IMR-90 (cell line): ENCODE measurements around the gene LYPD4. TPM values are rescaled to one million over a fixed set of nuclear protein-coding genes. Genes with fewer than 3 reads are reported as not detected.

Source experiments
- ATAC-seq: fragments of 200-7000 bp; cut with Tn5 transposase; 2 replicates; pipeline ENCODE4 v1.9.1; 2020; ENCODE audit warnings: low read depth, mild to moderate bottlenecking, moderate library complexity
- BruUV-seq: library from RNA; stranded (reverse); fragments of 400-500 nt; replicated peaks from 2 replicates; lab custom pipeline; 2021; lab: Mats Ljungman, UMichigan
- CTCF ChIA-PET: fragments of 300-600 bp; formaldehyde crosslinking; extraction: SDS; loops from one replicate; lab custom pipeline; 2021; ENCODE audit warnings: antibody characterized with exemption; lab: Yijun Ruan, JAX
- POLR2A ChIA-PET: fragments of 300-600 bp; sonication (Branson Sonifier 250); formaldehyde crosslinking; loops from one replicate; lab custom pipeline; 2022; ENCODE audit warnings: antibody characterized with exemption; ENCODE audit not compliant: unreplicated experiment; lab: Charles Lee
- DNase-seq: peaks from one replicate; pipeline ENCODE4 v3.0.0; 2013
- H2AFZ ChIP-seq: replicated peaks from 2 replicates; pipeline ENCODE3; 2013; ENCODE audit warnings: low read length, mild to moderate bottlenecking; ENCODE audit not compliant: poor library complexity
- H2AK5ac ChIP-seq: 2 replicates; pipeline ENCODE4 v1.6.1; 2013; ENCODE audit warnings: low read depth, low read length, inconsistent platforms
- H2AK9ac ChIP-seq: replicated peaks from 2 replicates; pipeline ENCODE3; 2013; ENCODE audit warnings: mild to moderate bottlenecking, low read depth, low read length, moderate library complexity; ENCODE audit not compliant: poor library complexity
- H2BK120ac ChIP-seq: 2 replicates; pipeline ENCODE4 v1.6.1; 2013; ENCODE audit warnings: low read depth, low read length, inconsistent platforms
- H2BK15ac ChIP-seq: 3 replicates; pipeline ENCODE4 v1.6.1; 2013; ENCODE audit warnings: low read depth, low read length, inconsistent platforms
- H2BK20ac ChIP-seq: 2 replicates; pipeline ENCODE4 v1.6.1; 2013; ENCODE audit warnings: low read depth, mild to moderate bottlenecking, inconsistent platforms, low read length, moderate library complexity
- H2BK5ac ChIP-seq: 2 replicates; pipeline ENCODE4 v1.6.1; 2013; ENCODE audit warnings: mild to moderate bottlenecking, low read depth, low read length, inconsistent platforms; ENCODE audit not compliant: poor library complexity, severe bottlenecking
- H3K14ac ChIP-seq: replicated peaks from 2 replicates; pipeline ENCODE4 v1.6.1; 2013; ENCODE audit warnings: low read depth, low read length, inconsistent platforms
- H3K18ac ChIP-seq: 2 replicates; pipeline ENCODE4 v1.6.1; 2013; ENCODE audit warnings: low read depth, low read length, control low read depth
- H3K23ac ChIP-seq: 2 replicates; pipeline ENCODE4 v1.6.1; 2013; ENCODE audit warnings: low read depth, low read length, inconsistent platforms
- H3K27ac ChIP-seq: 2 replicates; pipeline ENCODE4 v1.5.1; 2013; ENCODE audit warnings: mild to moderate bottlenecking, control low read depth, low read length; ENCODE audit not compliant: insufficient read depth
- H3K27me3 ChIP-seq: 2 replicates; pipeline ENCODE4 v1.6.1; 2013; ENCODE audit warnings: low read length; ENCODE audit not compliant: control insufficient read depth, insufficient read depth
- H3K36me3 ChIP-seq: 2 replicates; pipeline ENCODE4 v1.6.1; 2013; ENCODE audit warnings: low read length, mixed read lengths; ENCODE audit not compliant: control insufficient read depth, insufficient read depth
- H3K4ac ChIP-seq: 2 replicates; pipeline ENCODE4 v1.6.1; 2013; ENCODE audit warnings: low read depth, low read length, inconsistent platforms
- H3K4me1 ChIP-seq: 2 replicates; pipeline ENCODE4 v1.6.1; 2013; ENCODE audit warnings: low read length, mixed read lengths; ENCODE audit not compliant: control insufficient read depth, insufficient read depth
- H3K4me2 ChIP-seq: 2 replicates; pipeline ENCODE4 v1.6.1; 2013; ENCODE audit warnings: low read depth, mild to moderate bottlenecking, control low read depth, low read length, moderate library complexity
- H3K4me3 ChIP-seq: 2 replicates; pipeline ENCODE4 v1.5.1; 2013; ENCODE audit warnings: low read depth, mild to moderate bottlenecking, control low read depth, low read length, moderate library complexity; ENCODE audit not compliant: insufficient read depth
- H3K56ac ChIP-seq: 2 replicates; pipeline ENCODE4 v1.6.1; 2013; ENCODE audit warnings: low read length, inconsistent platforms; ENCODE audit not compliant: insufficient read depth; ENCODE audit errors: extremely low read depth
- H3K79me1 ChIP-seq, 2 experiments: 2 replicates each; pipeline ENCODE4 v1.6.1; 2013; ENCODE audit warnings: low read length in 2 of 2, inconsistent platforms in 1 of 2, low read depth in 1 of 2
- H3K9ac ChIP-seq: 2 replicates; pipeline ENCODE4 v1.6.1; 2013; ENCODE audit warnings: low read depth, low read length, control low read depth
- H3K9me1 ChIP-seq: 2 replicates; pipeline ENCODE4 v1.6.1; 2013; ENCODE audit warnings: low read length, inconsistent platforms; ENCODE audit not compliant: insufficient read depth
- H3K9me3 ChIP-seq: 2 replicates; pipeline ENCODE4 v1.6.1; 2013; ENCODE audit warnings: low read length; ENCODE audit not compliant: control insufficient read depth, insufficient read depth
- H4K20me1 ChIP-seq: 2 replicates; pipeline ENCODE4 v1.6.1; 2013; ENCODE audit warnings: low read length, inconsistent platforms; ENCODE audit not compliant: insufficient read depth
- H4K5ac ChIP-seq: 2 replicates; pipeline ENCODE4 v1.6.1; 2013; ENCODE audit warnings: mild to moderate bottlenecking, low read depth, low read length, control low read depth
- H4K8ac ChIP-seq, 2 experiments: 2 replicates each; pipeline ENCODE4 v1.6.1; 2013; ENCODE audit warnings: low read depth in 2 of 2, low read length in 2 of 2, control low read depth in 1 of 2, inconsistent platforms in 1 of 2
- H4K91ac ChIP-seq: 2 replicates; pipeline ENCODE4 v1.6.1; 2013; ENCODE audit warnings: low read depth, low read length, inconsistent platforms; ENCODE audit not compliant: insufficient read depth
- MAFK ChIP-seq: IDR thresholded peaks from 2 replicates; pipeline ENCODE4 v1.6.1; 2012; ENCODE audit warnings: low read depth, low read length, improper control_type of control experiment
- MXI1 ChIP-seq: IDR thresholded peaks from 2 replicates; pipeline ENCODE4 v1.6.1; 2012; ENCODE audit warnings: low read depth, mild to moderate bottlenecking, low read length, moderate library complexity, borderline replicate concordance
- NFE2L2 ChIP-seq: fragments of 150-350 bp; IDR thresholded peaks from 2 replicates; pipeline ENCODE4 v1.6.1; 2016; ENCODE audit warnings: low read depth, mild to moderate bottlenecking, low read length
- POLR2A ChIP-seq: IDR thresholded peaks from 2 replicates; pipeline ENCODE4 v1.6.1; 2012; ENCODE audit warnings: mild to moderate bottlenecking, low read depth, low read length
- SMC3 ChIP-seq: fragments of 150-350 bp; IDR thresholded peaks from 2 replicates; pipeline ENCODE4 v1.6.1; 2016; ENCODE audit warnings: low read depth, mild to moderate bottlenecking, antibody characterized with exemption, low read length, moderate library complexity
- USF2 ChIP-seq: fragments of 150-350 bp; IDR thresholded peaks from 2 replicates; pipeline ENCODE4 v1.6.1; 2017; ENCODE audit warnings: mild to moderate bottlenecking, antibody characterized with exemption, low read length, low read depth
- whole genome bisulfite sequencing, 2 experiments: methylation state at CpG; one replicate each; pipeline versions ENCODE4 v1.1.5 to v1.1.7; 2013; ENCODE audit warnings: missing lambda C conversion rate in 2 of 2; ENCODE audit not compliant: insufficient read length in 1 of 2; ENCODE audit errors: extremely low coverage in 2 of 2; 5-methylcytosine and 5-hydroxymethylcytosine counted together
- dilution Hi-C: fragments of 300-500 bp; cut with HindIII; formaldehyde crosslinking; loops from one replicate; pipeline ENCODE4 v1.14.3; 2018; ENCODE audit warnings: low sequenced_read_pairs; ENCODE audit not compliant: unreplicated experiment
- in situ Hi-C: fragments of 300-500 bp; cut with MboI; formaldehyde crosslinking; loops from 3 replicates; pipeline ENCODE4 v1.14.3; 2019; ENCODE audit warnings: low sequenced_read_pairs, inconsistent platforms, mixed read lengths
- intact Hi-C: fragments of 100-400 bp; cut with micrococcal nuclease; formaldehyde crosslinking; loops from 2 replicates; pipeline ENCODE4 v1.10.0; 2022
- polyA plus RNA-seq, 3 experiments: library from polyadenylated mRNA; depleted of rRNA; stranded (reverse); fragments of >200 nt; gene quantifications; 2 replicates each; pipeline ENCODE4 v1.2.3, GENCODE V29; 2012; ENCODE audit warnings: low replicate concordance in 1 of 3
- total RNA-seq: library from RNA; depleted of rRNA; stranded (reverse); fragments of >200 nt; gene quantifications from 2 replicates; pipeline ENCODE4 v1.2.3, GENCODE V29; 2012
- TF ChIP-seq, protein P1 (sequence below): fragments of 150-350 bp; IDR thresholded peaks from 2 replicates; pipeline ENCODE4 v1.6.1; 2016; ENCODE audit warnings: low read depth, mild to moderate bottlenecking, low read length, moderate library complexity, borderline replicate concordance

The LYPD4 gene
- total and polyA plus RNA-seq, 2 of the 4 experiments (the other 2 are of a cell fraction): not detected

GRCh38 chr19:41853768-41854167, 9.3 kb upstream of the LYPD4 start:
- no peak overlapping the region for H3K4ac ChIP-seq
- no peak overlapping the region for H2BK5ac ChIP-seq
- no peak overlapping the region for H3K4me2 ChIP-seq
- no peak overlapping the region for H3K14ac ChIP-seq
- no peak overlapping the region for H4K5ac ChIP-seq
- no peak overlapping the region for H2BK15ac ChIP-seq
- POLR2A ChIA-PET: no interaction called here
- no peaks in the 10 kb centered on the region for H3K4me1 ChIP-seq
- WGBS, 2 experiments: no CpG with 5 or more reads among the region's 2 CpGs
- no peak for DNase-seq
- no peak overlapping the region for H3K9ac ChIP-seq
- in situ Hi-C loops: no loop called here
- no peaks in the 10 kb centered on the region for H4K20me1 ChIP-seq
- H3K27ac ChIP-seq: no peak overlapping the region
- peaks cover 47% of the 10 kb centered on the region for H3K27me3 ChIP-seq
- H2BK20ac ChIP-seq: no peak overlapping the region
- no peak overlapping the region for H2AK5ac ChIP-seq
- H2BK120ac ChIP-seq: no peak overlapping the region
- H3K18ac ChIP-seq: no peak overlapping the region
- no peak overlapping the region for H3K23ac ChIP-seq
- no TSS peak for BruUV-seq
- dilution Hi-C loops: no loop called here
- H3K9me1 ChIP-seq: no peaks in the 10 kb centered on the region
- no peak for ATAC-seq
- no peaks in the 10 kb centered on the region for H3K36me3 ChIP-seq
- CTCF ChIA-PET: no interaction called here
- TF ChIP-seq MAFK: no peak
- no peak for TF ChIP-seq NFE2L2
- TF ChIP-seq MXI1: no peak
- no peak for TF ChIP-seq SMC3
- TF ChIP-seq, protein P1, sequence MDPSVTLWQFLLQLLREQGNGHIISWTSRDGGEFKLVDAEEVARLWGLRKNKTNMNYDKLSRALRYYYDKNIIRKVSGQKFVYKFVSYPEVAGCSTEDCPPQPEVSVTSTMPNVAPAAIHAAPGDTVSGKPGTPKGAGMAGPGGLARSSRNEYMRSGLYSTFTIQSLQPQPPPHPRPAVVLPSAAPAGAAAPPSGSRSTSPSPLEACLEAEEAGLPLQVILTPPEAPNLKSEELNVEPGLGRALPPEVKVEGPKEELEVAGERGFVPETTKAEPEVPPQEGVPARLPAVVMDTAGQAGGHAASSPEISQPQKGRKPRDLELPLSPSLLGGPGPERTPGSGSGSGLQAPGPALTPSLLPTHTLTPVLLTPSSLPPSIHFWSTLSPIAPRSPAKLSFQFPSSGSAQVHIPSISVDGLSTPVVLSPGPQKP: no peak
- no peak for TF ChIP-seq USF2
- TF ChIP-seq POLR2A: no peak
- no peak overlapping the region for H2AFZ ChIP-seq
- no peaks in the 10 kb centered on the region for H3K9me3 ChIP-seq
- H3K4me3 ChIP-seq: no peak overlapping the region
- H4K91ac ChIP-seq: no peak overlapping the region
- no peak overlapping the region for H2AK9ac ChIP-seq
- no peak overlapping the region for H3K56ac ChIP-seq
- intact Hi-C loops: no loop called here
- H4K8ac ChIP-seq: no peak overlapping the region
- no peaks in the 10 kb centered on the region for H3K79me1 ChIP-seq
